Common myeloid progenitor, CD34-positive (primary cell): ENCODE data around the gene ATOH8.
A peak's percentile ranks its signal among the peaks of the same experiment; 100 is the strongest.

Experiments
- CTCF ChIA-PET: fragments of 350-600 bp; sonication (Branson Sonifier 250); formaldehyde crosslinking; loops from one replicate; lab custom pipeline; 2021; ENCODE audit warnings: antibody characterized with exemption; lab: Charles Lee
- POLR2A ChIA-PET: fragments of 350-600 bp; sonication (Branson Sonifier 250); formaldehyde crosslinking; loops from one replicate; lab custom pipeline; 2021; ENCODE audit warnings: antibody characterized with exemption; lab: Charles Lee
- DNase-seq, 3 donors: peaks; one replicate each; pipeline versions ENCODE4 v3.0.0 to v3.0.0-alpha.2; 2013
- H3K27ac ChIP-seq, 2 experiments: 1 replicate in 1 of 2; 2 replicates in 1 of 2; pipeline ENCODE4 v1.7.0; 2013; ENCODE audit warnings: inconsistent platforms in 2 of 2, low read length in 2 of 2, mild to moderate bottlenecking in 2 of 2, low read depth in 1 of 2, moderate library complexity in 1 of 2; ENCODE audit not compliant: severe bottlenecking in 2 of 2, insufficient read depth in 1 of 2, poor library complexity in 1 of 2
- H3K27me3 ChIP-seq, 5 experiments: replicated peaks in 2 of 5; 1 replicate in 3 of 5; 2 replicates in 2 of 5; pipeline versions ENCODE4 v1.6.1 to v1.7.0; 2013; ENCODE audit warnings: low read length in 4 of 5, mild to moderate bottlenecking in 2 of 5, moderate library complexity in 2 of 5, inconsistent platforms in 1 of 5; ENCODE audit not compliant: insufficient read depth in 5 of 5, control insufficient read depth in 4 of 5
- H3K36me3 ChIP-seq, 4 experiments: 1 replicate in 2 of 4; 2 replicates in 2 of 4; pipeline versions ENCODE4 v1.6.1 to v1.7.0; 2013; ENCODE audit warnings: low read length in 3 of 4, control low read depth in 1 of 4, mild to moderate bottlenecking in 1 of 4; ENCODE audit not compliant: control insufficient read depth in 4 of 4, insufficient read depth in 4 of 4
- H3K4me1 ChIP-seq, 4 experiments: 1 replicate in 3 of 4; 2 replicates in 1 of 4; pipeline versions ENCODE4 v1.6.1 to v1.7.1; 2013; ENCODE audit warnings: low read length in 3 of 4, mild to moderate bottlenecking in 3 of 4, control low read depth in 1 of 4, inconsistent platforms in 1 of 4, moderate library complexity in 1 of 4; ENCODE audit not compliant: control insufficient read depth in 4 of 4, insufficient read depth in 4 of 4; ENCODE audit errors: control extremely low read depth in 1 of 4
- H3K4me3 ChIP-seq, 7 experiments: 1 replicate in 4 of 7; 2 replicates in 3 of 7; pipeline versions ENCODE4 v1.5.1 to v1.7.0; 2013; ENCODE audit warnings: mild to moderate bottlenecking in 7 of 7, low read length in 6 of 7, moderate library complexity in 6 of 7, inconsistent platforms in 2 of 7, low read depth in 2 of 7, control low read depth in 1 of 7; ENCODE audit not compliant: insufficient read depth in 4 of 7, control insufficient read depth in 1 of 7; ENCODE audit errors: extremely low read depth in 1 of 7
- H3K9me3 ChIP-seq, 5 experiments: 1 replicate in 4 of 5; 2 replicates in 1 of 5; pipeline versions ENCODE4 v1.6.1 to v1.7.1; 2013; ENCODE audit warnings: low read length in 4 of 5, mild to moderate bottlenecking in 2 of 5, inconsistent platforms in 1 of 5, low read depth in 1 of 5, moderate library complexity in 1 of 5; ENCODE audit not compliant: control insufficient read depth in 4 of 5, insufficient read depth in 2 of 5; ENCODE audit errors: control extremely low read depth in 1 of 5
- WGBS: methylation state at CpG from one replicate; pipeline ENCODE4 v1.1.5; 2013; ENCODE audit not compliant: insufficient coverage; 5-methylcytosine and 5-hydroxymethylcytosine counted together

The ATOH8 gene

DNA sequence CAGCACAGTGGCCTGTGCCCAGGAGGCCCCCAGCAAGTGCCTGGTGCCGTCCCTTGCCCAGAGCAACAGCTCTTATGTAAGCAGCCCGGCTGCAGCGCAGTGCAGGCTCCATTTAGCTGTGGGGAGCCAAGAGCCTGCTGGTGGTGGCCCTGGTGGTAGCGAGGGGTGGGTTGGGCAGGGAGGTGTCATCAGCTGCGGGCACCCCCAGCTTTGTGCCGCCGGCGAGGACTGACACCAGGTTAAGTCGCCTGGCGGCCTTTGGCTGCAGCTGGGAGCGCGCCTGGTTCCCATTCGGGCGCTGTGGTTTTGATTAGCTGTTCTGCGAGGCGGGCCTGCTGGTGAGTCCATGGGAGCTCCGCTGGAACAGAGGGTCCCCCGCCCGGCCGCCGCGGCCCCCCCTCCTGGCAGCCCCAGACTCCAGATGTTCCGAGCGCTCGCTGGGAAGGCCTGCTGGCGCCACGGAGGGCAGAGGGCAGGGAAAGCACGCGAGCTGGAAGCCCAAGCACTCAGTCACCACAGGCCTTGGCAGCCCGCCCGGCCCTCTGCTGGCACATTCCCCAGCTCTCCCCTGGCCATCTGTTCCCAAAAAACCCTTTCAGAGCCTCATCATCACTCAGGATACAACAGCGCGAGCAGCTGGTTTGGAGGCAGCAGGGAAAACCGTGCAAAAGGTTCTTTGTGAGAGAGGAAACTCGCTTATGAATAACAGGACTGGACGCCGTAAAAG, 18.4 kb downstream of the ATOH8 start:
- H3K9me3 ChIP-seq = no peaks in the 10 kb centered on the region
- ChIA-PET POLR2A (interaction anchor here (0.8 kb wide), 1 partner anchor 11 kb away, joined by 4 read pairs; no protein-coding TSS in a partner anchor), CTCF (interaction anchor here (0.6 to 9.0 kb wide), 12 partner anchors 11 to 135 kb away, joined by 3 to 86 read pairs (median 4); partner anchors contain the start of gene ATOH8)
- peaks cover 0 to 9% (median 1%) of the 10 kb centered on the region in 5 experiments for H3K27me3 ChIP-seq
- H3K4me3 ChIP-seq = peak overlapping the region in 2 of 7 experiments; percentile 40 to 45
- DNase-seq = peak; percentile 70 to 84 (median 79)
- 6% methylated on average over 32 of the region's 37 CpGs for WGBS
- H3K27ac ChIP-seq = no peak overlapping the region
- H3K36me3 ChIP-seq = no peaks in the 10 kb centered on the region
- peaks cover 0 to 16% (median 9%) of the 10 kb centered on the region in 4 experiments for H3K4me1 ChIP-seq

DNA sequence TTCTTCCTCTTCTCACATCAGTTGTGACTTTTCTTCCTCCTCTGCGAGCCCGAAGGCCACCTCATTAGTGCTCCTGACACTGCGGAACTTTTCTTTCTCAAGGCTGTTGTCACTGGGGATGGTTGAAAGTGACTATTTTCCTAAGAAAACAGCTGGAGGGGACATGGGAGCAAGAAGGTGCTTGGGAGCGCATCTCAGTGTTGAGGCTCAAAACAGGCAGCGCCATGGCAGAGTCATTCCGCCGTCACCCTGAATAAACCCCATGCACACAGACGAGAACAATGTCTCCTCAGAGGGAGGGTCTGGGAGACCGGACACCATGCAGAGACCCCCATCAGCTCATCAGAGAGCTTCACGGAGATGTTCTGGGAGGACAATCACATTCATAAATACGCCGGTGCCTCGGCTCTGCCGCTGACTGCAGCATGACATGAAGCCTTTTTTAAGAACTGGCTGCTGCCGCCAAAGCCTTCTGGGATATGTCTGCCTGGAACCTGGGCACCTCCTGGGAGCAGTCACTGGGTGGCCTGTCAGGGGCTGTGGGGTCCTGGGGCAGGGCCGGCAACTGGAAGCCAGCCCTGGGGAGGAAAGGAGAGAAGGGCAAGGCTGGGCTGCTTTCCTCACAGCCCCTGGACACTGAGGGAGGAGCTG, 19.2 kb downstream of the ATOH8 start:
- no peak for DNase-seq
- H3K4me3 ChIP-seq = no peak overlapping the region
- WGBS = 96% methylated on average over 10 of the region's 16 CpGs
- H3K9me3 ChIP-seq = no peaks in the 10 kb centered on the region
- H3K27ac ChIP-seq = no peak overlapping the region
- peaks cover 0 to 16% (median 8%) of the 10 kb centered on the region in 4 experiments for H3K4me1 ChIP-seq
- ChIA-PET CTCF (interaction anchor here (0.9 to 9.0 kb wide), 7 partner anchors 10 to 136 kb away, joined by 3 to 86 read pairs (median 19); partner anchors contain the start of gene ATOH8), POLR2A (no interaction called here)
- H3K27me3 ChIP-seq = peaks cover 0 to 9% (median 1%) of the 10 kb centered on the region in 5 experiments
- H3K36me3 ChIP-seq = no peaks in the 10 kb centered on the region

DNA sequence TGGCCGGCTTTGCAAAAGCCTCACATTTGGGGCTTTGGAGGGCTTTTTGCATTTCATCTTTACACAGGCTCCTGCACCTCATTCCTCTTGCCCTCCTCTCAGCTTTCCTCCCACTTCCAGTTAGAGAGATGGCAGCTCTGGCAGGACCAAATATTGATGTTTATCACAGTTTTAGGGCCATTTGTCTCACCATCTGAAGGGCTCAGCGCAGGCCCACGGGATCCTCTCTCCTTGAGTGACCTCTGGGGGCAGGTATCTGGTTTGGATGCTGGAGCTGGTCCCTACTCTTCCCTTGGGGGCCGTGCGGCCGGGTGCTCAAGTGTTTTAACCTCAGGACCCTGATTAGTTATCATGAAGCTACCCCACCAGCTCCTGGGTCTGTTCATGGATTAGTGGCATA, 19.9 kb downstream of the ATOH8 start:
- H3K36me3 ChIP-seq = no peaks in the 10 kb centered on the region
- no peak overlapping the region for H3K4me3 ChIP-seq
- no peaks in the 10 kb centered on the region for H3K9me3 ChIP-seq
- 95% methylated on average over 4 of the region's 6 CpGs for WGBS
- ChIA-PET POLR2A (no interaction called here), CTCF (interaction anchor here (1.7 to 9.0 kb wide), 6 partner anchors 10 to 40 kb away, joined by 3 to 86 read pairs (median 42); partner anchors contain the start of gene ATOH8)
- H3K27me3 ChIP-seq = peaks cover 0 to 9% (median 1%) of the 10 kb centered on the region in 5 experiments
- no peak for DNase-seq
- H3K27ac ChIP-seq = no peak overlapping the region
- H3K4me1 ChIP-seq = peaks cover 0 to 16% (median 8%) of the 10 kb centered on the region in 4 experiments

DNA sequence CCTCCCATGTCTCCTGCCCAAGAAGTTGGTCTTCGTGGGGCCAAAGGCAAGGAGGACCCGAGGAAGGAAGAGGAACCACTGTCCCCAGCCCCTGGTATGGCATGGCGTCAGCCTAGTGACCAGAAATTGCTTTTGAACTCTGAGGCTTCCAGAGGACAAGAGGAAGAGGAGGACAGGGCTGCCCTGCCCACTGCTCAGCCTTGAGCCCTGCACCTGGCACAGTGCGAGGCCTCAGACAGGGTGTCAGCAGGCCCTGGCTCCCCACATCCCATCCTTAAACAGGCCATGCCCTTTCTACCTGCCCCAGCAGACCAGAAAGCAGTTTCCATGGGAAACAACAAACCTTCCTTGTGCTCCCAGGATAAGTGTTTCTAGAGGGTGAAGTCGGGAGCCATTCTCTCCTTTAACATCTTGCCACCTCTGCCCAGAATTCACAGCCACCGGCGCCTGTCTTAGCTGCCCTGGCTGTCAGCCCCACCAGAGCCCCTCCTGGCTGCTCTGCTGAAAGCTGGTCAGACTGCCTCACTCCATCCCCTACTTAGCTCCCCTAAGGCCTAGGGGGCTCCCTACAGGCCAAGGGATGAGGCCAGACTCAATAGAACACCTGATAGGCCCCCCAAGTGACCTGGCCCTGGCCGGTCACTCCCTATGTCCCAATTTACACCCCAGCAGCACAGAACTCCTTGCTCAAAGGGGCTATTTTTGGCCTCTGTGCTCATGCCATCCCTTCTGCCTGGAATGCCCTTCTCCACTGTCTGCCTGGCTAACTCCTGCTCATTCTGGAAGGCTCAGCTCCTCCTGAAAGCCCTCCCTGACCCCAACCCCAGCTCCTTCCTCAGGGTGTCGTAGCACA, 20.6 kb downstream of the ATOH8 start:
- H3K27ac ChIP-seq = no peak overlapping the region
- 92% methylated on average over 7 of the region's 9 CpGs for WGBS
- no peaks in the 10 kb centered on the region for H3K9me3 ChIP-seq
- ChIA-PET CTCF (interaction anchor here (1.0 to 9.0 kb wide), 7 partner anchors 14 to 40 kb away, joined by 3 to 86 read pairs (median 19); partner anchors contain the start of gene ATOH8), POLR2A (interaction anchor here (1.3 kb wide), 1 partner anchor 11 kb away, joined by 4 read pairs; no protein-coding TSS in a partner anchor)
- peaks cover 0 to 16% (median 8%) of the 10 kb centered on the region in 4 experiments for H3K4me1 ChIP-seq
- peaks cover 0 to 9% (median 1%) of the 10 kb centered on the region in 5 experiments for H3K27me3 ChIP-seq
- DNase-seq = no peak
- no peak overlapping the region for H3K4me3 ChIP-seq
- H3K36me3 ChIP-seq = no peaks in the 10 kb centered on the region

DNA sequence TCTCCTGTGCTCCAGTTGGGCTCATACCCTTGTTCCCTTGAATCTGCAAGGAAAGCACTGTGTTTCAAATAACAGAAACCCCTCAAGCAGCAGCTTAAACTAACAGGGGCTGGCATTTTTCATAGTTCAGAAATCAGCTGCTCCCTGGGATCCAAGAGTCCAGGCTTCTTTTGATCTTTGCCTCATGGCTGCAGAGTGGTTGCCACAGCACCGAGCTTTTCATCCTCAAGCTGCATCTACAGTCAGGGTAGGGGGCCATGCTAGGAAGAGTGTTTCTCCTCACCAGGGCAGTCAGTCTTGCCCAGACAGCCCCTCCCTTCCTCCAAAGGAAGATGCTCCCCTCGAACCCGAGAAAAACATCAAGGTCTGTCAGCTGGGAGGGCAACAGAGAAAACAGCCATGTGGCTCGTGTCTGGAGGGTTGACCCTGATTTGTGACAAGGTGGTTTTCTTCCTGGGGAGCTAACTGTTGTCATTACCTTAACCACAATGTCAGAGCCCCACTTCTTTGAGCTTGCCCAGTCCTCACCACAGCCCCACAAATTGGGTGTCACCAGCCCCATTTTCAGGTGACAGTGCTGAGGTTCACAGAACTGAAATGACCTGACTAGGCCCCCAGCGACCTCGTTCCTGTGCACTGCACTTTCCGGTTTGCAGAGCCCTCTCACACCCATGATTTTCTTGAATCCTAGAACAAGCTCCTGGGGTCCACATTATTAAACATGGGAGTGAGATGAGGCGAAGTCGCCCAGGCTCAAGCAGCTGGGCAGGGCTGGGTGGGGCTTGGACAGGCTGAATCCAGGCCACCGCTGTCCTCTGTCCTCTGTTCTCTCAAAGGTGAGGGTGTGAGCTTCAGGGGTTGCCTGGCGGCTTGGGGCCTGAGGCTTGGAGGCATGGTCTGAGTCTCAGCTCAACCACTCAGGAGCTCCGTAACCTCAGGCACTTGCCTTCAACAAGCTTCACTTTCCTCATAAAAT, 21.9 kb downstream of the ATOH8 start:
- H3K27ac ChIP-seq = no peak overlapping the region
- peaks cover 0 to 9% (median 1%) of the 10 kb centered on the region in 5 experiments for H3K27me3 ChIP-seq
- H3K4me1 ChIP-seq = peaks cover 0 to 16% (median 8%) of the 10 kb centered on the region in 4 experiments
- WGBS = 98% methylated on average over 11 of the region's 12 CpGs
- POLR2A ChIA-PET = interaction anchor here (0.5 to 1.3 kb wide), 2 partner anchors 9 to 26 kb away, joined by 3 to 4 read pairs; no protein-coding TSS in a partner anchor
- CTCF ChIA-PET = interaction anchor here (0.8 to 9.0 kb wide), 7 partner anchors 10 to 46 kb away, joined by 3 to 86 read pairs (median 8); no protein-coding TSS in a partner anchor
- H3K36me3 ChIP-seq = no peaks in the 10 kb centered on the region
- no peak for DNase-seq
- no peaks in the 10 kb centered on the region for H3K9me3 ChIP-seq
- no peak overlapping the region for H3K4me3 ChIP-seq
